GM23248 (cell line): Measurements from ENCODE around the gene CST2. TPM values are rescaled to one million over a fixed set of nuclear protein-coding genes. Genes with fewer than 3 reads are reported as not detected.
"Not testable (repeated sequence)": the region's sequence is repeated elsewhere in the genome, so short reads cannot be mapped to it uniquely, and the experiment has no call there.

ENCODE experiments used
- DNase-seq: peaks from one replicate; pipeline ENCODE4 v3.0.0-alpha.2; 2015
- H2AFZ ChIP-seq: fragments of 200-600 bp; sonication (generic); 2 replicates; pipeline ENCODE4 v1.6.1; 2016; ENCODE audit warnings: antibody characterized with exemption
- H3F3A ChIP-seq: fragments of 200-600 bp; sonication (generic); 2 replicates; pipeline ENCODE4 v1.6.1; 2016; ENCODE audit warnings: mild to moderate bottlenecking, antibody characterized with exemption, mixed run types; ENCODE audit not compliant: insufficient read depth
- H3K27ac ChIP-seq: fragments of 200-600 bp; sonication (generic); 2 replicates; pipeline ENCODE4 v1.5.1; 2016; ENCODE audit warnings: mild to moderate bottlenecking
- H3K27me3 ChIP-seq: fragments of 200-600 bp; sonication (generic); replicated peaks from 2 replicates; pipeline ENCODE4 v1.6.1; 2016; ENCODE audit warnings: mild to moderate bottlenecking; ENCODE audit not compliant: insufficient read depth
- H3K36me3 ChIP-seq: fragments of 200-600 bp; sonication (generic); 2 replicates; pipeline ENCODE4 v1.6.1; 2016; ENCODE audit warnings: low read depth, mild to moderate bottlenecking
- H3K4me1 ChIP-seq: fragments of 200-600 bp; sonication (generic); 2 replicates; pipeline ENCODE4 v1.6.1; 2016; ENCODE audit warnings: mild to moderate bottlenecking; ENCODE audit not compliant: insufficient read depth
- H3K4me2 ChIP-seq: fragments of 200-600 bp; sonication (generic); one replicate; pipeline ENCODE4 v1.6.1; 2016; ENCODE audit warnings: mild to moderate bottlenecking; ENCODE audit not compliant: unreplicated experiment
- H3K4me3 ChIP-seq: fragments of 200-600 bp; sonication (generic); 2 replicates; pipeline ENCODE4 v1.5.1; 2016; ENCODE audit warnings: mild to moderate bottlenecking
- H3K79me2 ChIP-seq: fragments of 200-600 bp; sonication (generic); 2 replicates; pipeline ENCODE4 v1.6.1; 2016; ENCODE audit warnings: mild to moderate bottlenecking; ENCODE audit not compliant: insufficient read depth
- H3K9ac ChIP-seq: fragments of 200-600 bp; sonication (generic); 2 replicates; pipeline ENCODE4 v1.6.1; 2016; ENCODE audit warnings: mild to moderate bottlenecking
- H3K9me2 ChIP-seq: fragments of 200-600 bp; sonication (generic); 2 replicates; pipeline ENCODE4 v1.6.1; 2016; ENCODE audit warnings: mixed run types, mild to moderate bottlenecking, moderate library complexity; ENCODE audit not compliant: insufficient read depth
- H3K9me3 ChIP-seq: fragments of 200-600 bp; sonication (generic); one replicate; pipeline ENCODE4 v1.6.1; 2017; ENCODE audit warnings: low read depth
- H4K20me1 ChIP-seq: fragments of 200-600 bp; sonication (generic); 2 replicates; pipeline ENCODE4 v1.6.0; 2016; ENCODE audit not compliant: insufficient read depth
- EZH2 ChIP-seq: fragments of 200-600 bp; sonication (generic); IDR thresholded peaks from 2 replicates; pipeline ENCODE4 v1.6.1; 2018; ENCODE audit warnings: antibody characterized with exemption, mild to moderate bottlenecking; ENCODE audit not compliant: insufficient read depth, poor library complexity, severe bottlenecking
- EZH2phosphoT487 ChIP-seq: fragments of 200-600 bp; sonication (generic); IDR thresholded peaks from 2 replicates; pipeline ENCODE4 v1.6.1; 2018; ENCODE audit warnings: antibody characterized with exemption, moderate library complexity, mild to moderate bottlenecking, low read depth; ENCODE audit not compliant: insufficient read depth
- WGBS, 2 experiments: methylation state at CpG; one replicate each; pipeline ENCODE4 v1.1.6; 2015 to 2017; ENCODE audit warnings: low lambda C conversion rate in 2 of 2, low coverage in 1 of 2; ENCODE audit errors: missing lambda C conversion rate in 2 of 2; 5-methylcytosine and 5-hydroxymethylcytosine counted together
- in situ Hi-C: fragments of 300-500 bp; cut with MboI; formaldehyde crosslinking; loops from 2 replicates; pipeline ENCODE4 v1.15.0; 2020
- polyA plus RNA-seq: library from polyadenylated mRNA; unstranded; fragments of >200 nt; fragmentation: Nextera tagmentation; extraction: Ambion mirVana; gene quantifications from 2 replicates; pipeline ENCODE4 v1.2.1, GENCODE V29; 2016
- total RNA-seq: library from RNA; depleted of rRNA; stranded (reverse); fragments of >200 nt; shearing (Covaris generic); gene quantifications from 2 replicates; pipeline ENCODE4 v1.2.3, GENCODE V29; 2014; rRNA removed

Gene CST2
- total and polyA plus RNA-seq, 2 experiments from 2014 or later = 1.5 to 5.6 TPM

DNA sequence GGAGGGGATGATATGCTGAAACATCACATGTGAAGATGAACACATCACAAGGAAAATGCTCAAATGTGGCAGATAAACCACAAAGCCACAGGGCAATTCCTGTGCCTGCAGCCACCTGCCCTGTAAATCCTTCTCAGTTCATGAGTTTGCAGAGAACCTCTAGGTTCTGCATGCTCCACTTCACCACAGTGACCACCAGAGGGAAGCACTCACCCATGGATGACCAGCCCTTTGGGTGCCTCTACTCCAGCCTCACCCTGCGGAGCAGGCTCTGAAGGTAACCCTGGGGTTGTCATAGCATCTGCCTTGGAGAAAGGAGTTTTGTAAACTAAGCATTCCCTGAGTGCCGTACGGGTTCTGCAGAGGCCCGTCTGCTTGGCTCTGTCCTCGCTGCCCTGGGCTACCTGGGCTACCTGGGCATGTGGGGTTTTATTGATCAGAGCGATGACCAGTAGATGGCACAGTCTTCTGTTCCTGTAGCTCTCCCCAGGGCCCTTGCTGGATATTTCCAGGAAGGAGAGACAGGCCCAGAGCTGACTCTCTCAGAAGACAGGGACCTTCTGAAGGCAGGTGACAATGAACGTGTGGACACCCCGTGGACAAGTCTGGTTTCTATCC lies 44.1 kb downstream of the CST2 start:
- Histone ChIP-seq H3K79me2 (no peaks in the 10 kb centered on the region), H4K20me1 (no peaks in the 10 kb centered on the region), H3K27me3 (no peaks in the 10 kb centered on the region), H3K9ac (no peak overlapping the region), H3K9me3 (no peaks in the 10 kb centered on the region), H3K27ac (no peak overlapping the region), H3K4me2 (no peak overlapping the region), H3K4me1 (no peaks in the 10 kb centered on the region), H3K4me3 (no peak overlapping the region), H3K9me2 (no peaks in the 10 kb centered on the region), H2AFZ (no peak overlapping the region), H3K36me3 (no peaks in the 10 kb centered on the region), H3F3A (no peaks in the 10 kb centered on the region)
- WGBS, 2 experiments = 53 to 55% methylated on average over 8 of the region's 8 CpGs
- no peak for TF ChIP-seq EZH2
- no peak for TF ChIP-seq EZH2phosphoT487
- in situ Hi-C loops = no loop called here
- DNase-seq = peak; percentile 49

DNA sequence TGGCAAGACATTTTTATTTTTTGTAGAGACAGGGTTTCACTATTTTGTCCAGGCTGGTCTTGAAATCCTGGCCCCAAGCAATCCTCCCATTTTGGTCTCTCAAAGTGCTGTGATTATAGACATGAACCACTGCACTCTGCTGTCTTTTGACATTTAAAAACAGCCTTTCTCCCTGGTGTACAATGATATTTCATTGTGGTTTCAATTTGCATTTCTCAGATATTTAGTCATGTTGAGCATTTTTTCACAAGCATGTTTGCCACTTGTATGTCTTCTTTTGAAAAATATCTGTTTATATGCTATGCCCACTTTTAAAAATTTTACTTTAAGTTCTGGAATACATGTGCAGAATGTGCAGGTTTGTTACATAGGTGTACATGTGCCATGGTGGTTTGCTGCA lies 47.9 kb downstream of the CST2 start:
- H3K4me1 ChIP-seq, H3K79me2 ChIP-seq, in situ Hi-C loops, H3K27ac ChIP-seq, H3K9ac ChIP-seq, H3K4me2 ChIP-seq, H3K9me3 ChIP-seq, H3F3A ChIP-seq, H2AFZ ChIP-seq, H4K20me1 ChIP-seq, H3K4me3 ChIP-seq, H3K9me2 ChIP-seq, H3K36me3 ChIP-seq, H3K27me3 ChIP-seq: not testable (repeated sequence)
- DNase-seq = peak; percentile 25

DNA sequence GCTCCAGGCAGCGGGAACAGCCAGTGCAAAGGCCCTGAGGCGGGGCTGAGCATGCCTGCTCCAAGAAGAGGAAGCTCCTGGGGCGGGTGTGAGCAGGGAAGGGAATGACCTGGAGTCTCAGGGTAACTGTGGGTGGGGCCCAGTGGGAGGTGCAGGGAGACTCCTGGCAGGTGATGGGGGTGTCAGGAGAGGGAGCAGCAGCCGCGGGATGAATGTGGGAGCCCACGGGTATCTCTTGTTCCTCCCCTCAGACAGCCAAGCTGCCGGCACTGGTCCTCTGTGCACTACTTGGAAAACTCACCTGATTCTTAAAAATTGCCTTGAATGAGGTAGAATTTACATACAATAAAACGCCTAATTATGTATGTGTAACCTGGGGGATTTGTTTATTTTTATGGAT lies 49.1 kb downstream of the CST2 start:
- H3K9ac ChIP-seq, H3K4me3 ChIP-seq, H3K9me2 ChIP-seq, H2AFZ ChIP-seq, H3F3A ChIP-seq, H3K4me2 ChIP-seq, in situ Hi-C loops, H4K20me1 ChIP-seq, DNase-seq, H3K9me3 ChIP-seq, H3K36me3 ChIP-seq, H3K79me2 ChIP-seq, H3K27ac ChIP-seq, H3K27me3 ChIP-seq, H3K4me1 ChIP-seq: not testable (repeated sequence)
- 45% methylated on average over 8 of the region's 8 CpGs for WGBS, 2 experiments

DNA sequence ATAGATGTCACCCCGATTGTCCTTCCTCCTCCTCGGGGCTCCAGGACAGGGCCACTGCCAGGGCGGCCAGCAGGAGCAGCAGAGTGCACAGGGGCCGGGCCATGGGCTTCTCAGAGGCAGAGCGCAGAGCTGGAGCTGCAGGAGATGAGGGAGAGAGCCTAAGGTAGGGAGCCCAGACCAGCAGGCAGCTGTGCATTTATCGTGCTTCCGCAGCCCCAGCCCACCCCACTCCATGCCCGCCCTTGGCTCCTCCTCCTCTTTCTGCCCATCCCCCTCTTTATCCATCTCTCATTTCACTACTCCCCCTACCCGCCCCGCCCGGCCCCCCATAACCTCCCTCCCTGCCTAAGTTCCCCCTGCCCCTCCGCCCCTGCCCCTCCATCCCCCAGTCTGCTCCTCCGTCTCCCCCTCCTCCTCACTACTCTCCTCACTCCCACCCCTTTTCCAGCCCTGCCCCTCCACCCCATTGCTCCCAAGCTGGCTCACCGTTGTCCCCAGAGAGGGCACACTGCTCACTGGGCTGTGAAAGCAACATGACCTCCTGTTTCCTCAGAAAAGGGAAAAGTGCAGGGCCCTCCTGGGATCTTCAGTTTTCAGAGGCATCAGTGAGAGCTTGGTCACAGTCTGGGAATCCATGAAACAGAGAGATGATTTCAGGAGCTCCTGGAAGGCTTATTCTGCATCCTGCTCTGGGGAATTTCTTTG lies 50.3 kb downstream of the CST2 start:
- Histone ChIP-seq H3K4me3 (no peak overlapping the region), H3K79me2 (no peaks in the 10 kb centered on the region), H3K27ac (no peak overlapping the region), H2AFZ (no peak overlapping the region), H3K27me3 (0 out of 2 replicates have a peak, but pooled peaks cover 6% of the 10 kb centered on the region), H3K9me3 (no peaks in the 10 kb centered on the region), H3K36me3 (no peaks in the 10 kb centered on the region), H3K4me2 (no peak overlapping the region), H4K20me1 (no peaks in the 10 kb centered on the region), H3F3A (no peaks in the 10 kb centered on the region), H3K9me2 (no peaks in the 10 kb centered on the region), H3K9ac (no peak overlapping the region), H3K4me1 (no peaks in the 10 kb centered on the region)
- in situ Hi-C loops = no loop called here
- WGBS, 2 experiments = 18 to 36% methylated on average over 6 to 14 of the region's 14 CpGs
- no peak for DNase-seq
- no peak for TF ChIP-seq EZH2
- TF ChIP-seq EZH2phosphoT487 = no peak

DNA sequence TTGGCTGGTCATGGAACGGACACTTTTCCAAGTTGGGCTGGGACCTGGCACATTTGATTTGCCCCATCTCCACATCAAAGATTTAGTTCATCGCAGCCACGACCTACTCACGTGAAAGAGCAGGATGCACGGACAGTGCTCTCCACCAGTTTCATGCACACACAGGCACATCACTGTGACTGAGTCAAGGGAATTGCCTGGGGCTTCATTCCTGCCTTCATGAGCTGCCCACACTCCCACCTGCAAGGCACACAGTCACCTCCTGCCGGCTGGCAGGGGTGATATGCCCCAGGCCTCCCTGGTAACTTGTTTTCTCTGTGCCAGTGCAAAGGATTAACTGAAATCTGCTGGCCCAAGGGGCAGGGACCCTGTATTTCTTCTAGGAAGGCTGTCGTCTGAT lies 52.4 kb downstream of the CST2 start:
- no peaks in the 10 kb centered on the region for H3K36me3 ChIP-seq
- H3K27ac ChIP-seq = no peak overlapping the region
- no peak overlapping the region for H3K4me2 ChIP-seq
- DNase-seq = no peak
- 61 to 69% methylated on average over 7 of the region's 7 CpGs for WGBS, 2 experiments
- no peaks in the 10 kb centered on the region for H4K20me1 ChIP-seq
- no peaks in the 10 kb centered on the region for H3F3A ChIP-seq
- H3K9me3 ChIP-seq = no peaks in the 10 kb centered on the region
- 0 out of 2 replicates have a peak, but pooled peaks cover 6% of the 10 kb centered on the region for H3K27me3 ChIP-seq
- no peak overlapping the region for H2AFZ ChIP-seq
- in situ Hi-C loops = no loop called here
- no peaks in the 10 kb centered on the region for H3K9me2 ChIP-seq
- H3K4me1 ChIP-seq = no peaks in the 10 kb centered on the region
- H3K79me2 ChIP-seq = no peaks in the 10 kb centered on the region
- no peak overlapping the region for H3K4me3 ChIP-seq
- no peak overlapping the region for H3K9ac ChIP-seq
- TF ChIP-seq EZH2phosphoT487 (no peak), EZH2 (no peak)

Other genes with a start within 250 kb of the CST2 start
- not detected in 2 replicates for gene CST9, start 220.8 kb downstream of the CST2 start, total RNA-seq
- not detected in 2 replicates for gene CST9, start 220.8 kb downstream of the CST2 start, polyA plus RNA-seq
- 396 and 478 TPM in 2 replicates for gene CST3, start 188.8 kb downstream of the CST2 start, total RNA-seq
- gene CST3, start 188.8 kb downstream of the CST2 start, polyA plus RNA-seq = 782 and 784 TPM in 2 replicates
- not detected in 2 replicates for gene CST4, start 137.7 kb downstream of the CST2 start, total RNA-seq
- gene CST4, start 137.7 kb downstream of the CST2 start, polyA plus RNA-seq = not detected in 2 replicates
- not detected in 2 replicates for gene CST1, start 75.8 kb downstream of the CST2 start, total RNA-seq
- gene CST1, start 75.8 kb downstream of the CST2 start, polyA plus RNA-seq = not detected in 2 replicates
- gene CST5, start 53.0 kb upstream of the CST2 start, total RNA-seq = not detected in 2 replicates
- not detected in 2 replicates for gene CST5, start 53.0 kb upstream of the CST2 start, polyA plus RNA-seq
- not detected in 2 replicates for gene GGTLC1, start 162.1 kb upstream of the CST2 start, total RNA-seq
- gene GGTLC1, start 162.1 kb upstream of the CST2 start, polyA plus RNA-seq = not detected in 2 replicates